Measurements from ENCODE around the gene CWF19L2.

CWF19L2 gene

GRCh38 chr11:107316426-107316825, 141.2 kb downstream of the CWF19L2 start:
- no peak for DNase-seq (ENCODE audit: extremely low read depth in 1 of 2, low read depth in 1 of 2)

GRCh38 chr11:107307991-107308390, 149.6 kb downstream of the CWF19L2 start:
- DNase-seq (ENCODE audit: extremely low read depth in 1 of 2, low read depth in 1 of 2), result no peak

GRCh38 chr11:107301878-107302277, 155.7 kb downstream of the CWF19L2 start:
- DNase-seq (ENCODE audit: extremely low read depth in 1 of 2, low read depth in 1 of 2), result no peak

GRCh38 chr11:107293677-107294344, 163.8 kb downstream of the CWF19L2 start:
- no peak for DNase-seq (ENCODE audit: extremely low read depth in 1 of 2, low read depth in 1 of 2)

- no peak for DNase-seq (ENCODE audit: extremely low read depth in 1 of 2, low read depth in 1 of 2)
These were observed 175.4 kb downstream of the CWF19L2 start for GRCh38 chr11:107282195-107282594.

Measured in stimulated activated CD8-positive, alpha-beta memory T cell treated with anti-CD3 and anti-CD28 coated beads, Interleukin-7, amount 100 ng/mL, for 48 hours (primary cell).